NCI-H748 (cell line): ENCODE measurements around the gene MYOM1.

ENCODE experiments used
- DNase-seq: peaks from one replicate; lab custom pipeline; 2025; ENCODE audit not compliant: unreplicated experiment; lab: John Stamatoyannopoulos, UW

Gene MYOM1

GRCh38 chr18:3153107-3153704 lies 66.6 kb downstream of the MYOM1 start:
- no peak for DNase-seq

- no peak for DNase-seq
Measured at GRCh38 chr18:3152294-3152693, 67.5 kb downstream of the MYOM1 start.

DNA sequence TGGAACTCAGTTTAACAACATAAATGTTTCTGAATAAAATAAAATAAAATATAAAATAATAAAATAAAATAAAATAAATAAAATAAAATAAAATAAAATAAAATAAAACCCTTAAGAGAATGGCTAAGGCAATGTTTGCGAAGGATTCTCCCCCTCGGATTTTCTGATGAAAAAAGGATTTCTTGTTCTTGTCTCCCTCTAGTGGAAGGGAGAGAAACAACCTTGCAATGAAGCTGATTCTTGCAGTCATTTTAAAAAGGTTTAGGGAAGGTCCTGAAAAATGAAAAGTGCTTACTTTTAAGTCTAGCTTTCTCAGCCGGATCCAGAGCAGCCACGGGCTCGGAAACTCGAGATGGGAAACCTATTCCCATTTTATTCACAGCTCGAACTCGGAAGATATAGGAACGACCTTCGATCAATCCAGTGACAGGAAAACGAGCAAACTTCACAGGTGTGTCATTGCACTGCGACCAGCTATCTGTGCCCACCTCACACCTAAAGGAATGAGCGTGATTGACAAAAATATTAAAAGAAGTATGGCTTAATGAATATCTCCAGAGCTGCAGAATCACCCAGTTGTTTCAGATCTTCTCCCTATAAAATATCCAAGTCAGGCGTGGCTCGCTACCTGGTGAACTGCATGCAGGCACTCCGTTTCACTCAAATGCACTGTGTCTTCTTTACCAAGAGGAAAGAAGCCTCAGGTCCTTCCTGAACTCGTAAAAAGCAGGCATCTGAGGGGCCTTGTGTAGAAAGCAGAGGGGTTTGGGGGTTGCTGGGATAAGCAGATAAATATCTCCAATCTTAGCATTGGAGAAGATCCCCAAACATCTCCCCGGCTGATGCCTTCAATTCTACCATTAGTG lies 68.1 kb downstream of the MYOM1 start:
- peak; percentile 43 for DNase-seq

DNA sequence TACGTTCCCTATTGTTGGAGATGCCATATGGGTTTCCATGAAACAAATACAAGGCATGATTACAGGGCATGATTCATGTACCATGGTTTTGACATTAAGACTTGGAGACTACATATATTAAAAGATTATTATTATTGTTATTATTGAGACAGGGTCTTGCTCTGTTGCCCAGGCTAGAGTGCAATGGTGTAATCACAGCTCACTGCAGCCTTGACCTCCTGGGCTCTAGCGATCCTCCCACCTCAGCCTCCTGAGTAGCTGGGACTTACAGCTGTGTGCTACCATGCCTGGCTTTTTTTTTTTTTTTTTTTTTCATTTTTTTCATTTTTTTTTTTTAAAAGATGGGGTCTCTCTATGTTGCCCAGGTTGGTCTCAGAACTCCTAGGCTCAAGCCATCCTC lies 69.1 kb downstream of the MYOM1 start:
- no peak for DNase-seq

- no peak for DNase-seq
Measured at GRCh38 chr18:3150274-3150673, 69.5 kb downstream of the MYOM1 start.

DNA sequence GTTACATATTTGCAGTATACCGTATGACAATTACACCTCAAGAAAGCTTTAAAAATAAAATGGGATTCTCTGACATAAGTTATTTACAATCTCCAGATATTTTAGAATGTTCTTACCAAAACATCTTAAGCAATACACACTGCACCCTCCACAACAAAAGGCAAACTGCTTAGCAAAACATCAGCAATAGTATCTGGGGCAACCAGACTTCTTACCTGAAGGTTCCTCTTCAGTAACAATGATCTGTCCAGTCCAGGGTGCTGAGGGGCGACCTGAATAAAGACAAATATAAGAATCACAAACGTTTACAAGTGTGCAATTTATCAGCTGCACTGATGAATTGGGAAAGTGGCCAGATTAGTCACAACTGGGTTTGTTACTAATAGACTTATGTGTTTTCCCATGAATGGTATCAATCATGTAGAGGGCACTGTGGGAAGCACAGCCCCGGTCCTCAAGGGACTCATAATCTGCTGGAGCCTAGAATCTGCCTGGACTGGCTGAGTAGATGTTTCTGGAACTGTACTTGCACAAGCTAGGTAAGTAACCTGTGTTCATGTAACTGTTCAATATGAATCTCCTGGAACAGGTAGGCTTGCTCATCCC lies 70.7 kb downstream of the MYOM1 start:
- DNase-seq: peak; percentile 9

- no peak for DNase-seq
Measured at GRCh38 chr18:3147935-3148554, 71.7 kb downstream of the MYOM1 start.

- no peak for DNase-seq
Measured at GRCh38 chr18:3140986-3141639, 78.7 kb downstream of the MYOM1 start.

- no peak for DNase-seq
Measured at GRCh38 chr18:3140342-3140741, 79.4 kb downstream of the MYOM1 start.

DNA sequence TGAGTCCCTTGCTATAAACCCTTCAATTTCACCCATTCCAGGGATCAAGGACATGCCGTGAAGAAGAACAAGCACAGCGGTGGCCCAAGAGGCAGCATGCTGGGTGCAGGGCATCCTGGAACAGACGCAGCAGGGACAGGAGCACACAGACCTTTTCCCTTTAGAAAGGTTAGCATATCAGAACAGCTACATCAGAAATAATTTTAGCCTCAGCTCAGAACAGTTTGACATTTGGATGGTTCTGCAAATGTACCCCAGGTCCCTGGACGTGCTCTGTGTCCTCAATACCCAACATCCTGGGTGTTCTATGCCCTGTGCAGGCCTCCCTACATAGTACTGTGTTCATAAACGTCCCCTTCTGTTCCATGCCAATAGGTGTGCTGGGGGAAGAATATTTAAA lies 80.4 kb downstream of the MYOM1 start:
- DNase-seq: no peak

DNA sequence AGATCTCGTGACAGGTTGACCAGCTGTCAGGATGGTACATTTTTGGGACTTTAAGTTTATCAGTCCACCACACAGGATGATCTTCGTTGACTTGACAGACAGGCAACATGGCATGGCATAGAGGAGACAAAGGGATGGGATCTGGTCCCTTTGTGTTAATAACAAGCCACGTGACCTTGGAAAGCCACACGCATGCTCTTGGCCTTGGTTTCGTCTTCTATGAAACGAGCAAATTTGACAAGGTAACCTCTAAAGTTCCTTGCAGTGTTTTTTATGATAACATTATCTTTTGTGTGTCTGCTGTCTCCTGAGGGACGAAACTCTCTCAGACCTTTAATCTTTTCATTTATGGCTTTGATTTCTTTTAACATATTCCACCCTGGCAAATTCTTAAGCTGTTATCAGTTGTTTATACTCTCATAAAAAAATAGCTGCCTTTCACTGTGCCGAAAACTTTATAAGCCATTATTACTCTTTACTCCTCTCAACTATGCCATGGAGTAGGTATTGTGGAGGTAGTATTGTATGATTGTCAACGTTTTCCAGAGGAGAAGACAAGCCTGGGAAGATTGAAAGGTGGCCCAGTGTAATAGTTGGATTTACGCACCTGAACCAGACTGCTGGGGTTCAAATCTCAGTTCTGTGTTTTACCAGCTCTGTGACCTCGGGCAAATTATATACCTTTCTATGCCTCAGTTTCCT lies 81.3 kb downstream of the MYOM1 start:
- DNase-seq: no peak

DNA sequence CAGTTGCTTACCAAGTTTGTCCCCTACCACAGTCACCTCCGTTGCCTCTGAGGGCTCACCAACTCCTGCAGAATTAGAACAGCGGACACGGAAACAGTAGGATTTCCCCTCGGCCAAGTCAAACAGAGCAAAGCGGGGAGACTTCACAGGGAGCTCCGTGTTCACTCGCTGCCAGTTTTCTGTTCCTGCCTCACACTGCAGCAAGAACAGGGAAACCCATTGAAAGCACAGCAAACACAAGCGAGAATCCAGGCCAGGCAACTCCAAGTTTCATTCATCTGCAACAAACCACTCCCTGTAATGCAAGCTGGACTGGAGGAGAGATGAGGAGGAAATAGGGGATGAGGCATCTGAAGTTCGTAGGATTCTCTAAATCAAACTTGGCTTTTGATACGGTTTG lies 84.2 kb downstream of the MYOM1 start:
- DNase-seq: no peak

DNA sequence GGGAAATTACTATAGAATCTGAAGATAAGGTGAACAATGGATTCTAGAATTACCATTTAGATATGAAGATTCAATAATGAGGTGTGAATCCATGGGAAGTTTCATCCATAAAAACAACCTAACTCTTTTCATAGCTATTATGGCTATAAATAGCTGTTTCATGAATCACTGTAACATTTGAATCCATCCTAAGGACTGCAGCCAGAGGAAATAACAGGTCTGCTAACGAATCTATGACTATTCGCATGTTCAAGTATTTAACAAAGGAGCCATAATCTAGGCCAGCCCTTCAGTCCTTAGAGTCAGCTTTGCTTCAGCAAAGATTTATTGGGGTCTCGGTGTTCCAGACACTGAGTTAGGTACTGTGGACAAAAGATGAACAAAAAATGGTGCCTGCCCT lies 87.1 kb downstream of the MYOM1 start:
- no peak for DNase-seq

GRCh38 chr18:3130344-3130743 lies 89.4 kb downstream of the MYOM1 start:
- no peak for DNase-seq

DNA sequence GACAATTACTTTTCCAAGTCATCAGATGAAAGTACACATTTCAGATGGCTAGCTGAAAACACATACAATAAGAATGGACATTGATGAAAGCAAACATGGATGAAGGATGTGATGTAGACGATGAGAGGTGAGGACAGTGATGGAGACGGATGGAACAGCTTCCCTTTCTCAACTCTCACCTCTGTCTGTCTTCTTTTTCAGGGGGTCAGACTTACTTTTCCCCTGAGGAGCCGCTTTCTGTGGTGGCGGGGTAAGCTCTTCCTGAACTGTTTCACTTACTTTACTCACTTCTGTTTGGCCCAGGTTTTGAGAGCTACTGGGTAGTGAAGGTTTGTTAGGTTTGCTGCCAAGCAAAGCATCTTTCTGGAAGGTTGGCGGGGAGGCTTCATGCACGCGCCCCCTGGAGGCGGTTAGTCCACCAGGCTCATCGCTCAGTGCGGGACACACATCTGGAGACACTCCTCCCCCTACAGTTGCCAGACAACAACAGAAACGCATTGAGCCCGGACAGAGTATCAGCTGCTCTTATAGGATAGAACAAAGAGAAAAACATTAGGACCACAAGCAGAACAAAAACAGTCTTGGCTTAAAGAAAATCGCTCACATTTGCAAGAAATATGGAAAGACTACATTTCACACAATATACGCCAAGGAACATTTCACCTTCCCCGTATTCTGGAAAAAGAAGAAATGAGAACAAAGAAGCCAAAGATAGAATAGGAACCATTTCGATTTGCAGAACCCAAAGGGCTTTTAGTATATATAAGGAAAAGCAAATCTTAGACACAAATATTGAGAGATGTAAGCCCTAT lies 90.5 kb downstream of the MYOM1 start:
- peak; percentile 85 for DNase-seq

GRCh38 chr18:3126457-3127097 lies 93.2 kb downstream of the MYOM1 start:
- no peak for DNase-seq

GRCh38 chr18:3124822-3125221 lies 94.9 kb downstream of the MYOM1 start:
- DNase-seq: no peak

- DNase-seq: no peak
Measured at GRCh38 chr18:3122851-3123250, 96.9 kb downstream of the MYOM1 start.

- DNase-seq: no peak
Measured at GRCh38 chr18:3121259-3121658, 98.5 kb downstream of the MYOM1 start.
